ENCODE data around the gene UBASH3B.

UBASH3B gene

DNA sequence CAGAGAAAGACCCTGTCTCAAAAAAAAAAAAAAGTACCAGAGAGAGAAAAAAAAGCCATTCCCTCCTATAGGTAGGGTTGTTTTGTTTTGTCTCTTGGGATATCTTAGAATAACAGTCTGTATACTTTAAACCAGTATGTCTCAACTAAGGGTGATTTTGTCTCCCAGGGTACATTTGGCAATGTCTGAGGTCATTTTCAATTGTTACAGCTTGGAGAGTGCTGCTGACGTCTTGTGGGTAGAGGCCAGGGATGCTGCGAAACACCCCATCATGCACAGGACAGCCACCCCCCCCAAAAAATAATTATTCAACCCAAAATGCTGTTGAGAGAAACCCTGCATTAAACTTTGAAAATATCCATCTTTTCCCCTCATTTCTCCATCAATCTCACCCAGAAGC is 126.7 kb downstream of the UBASH3B start:
- no peak for DNase-seq (ENCODE audit: low spot score)

DNA sequence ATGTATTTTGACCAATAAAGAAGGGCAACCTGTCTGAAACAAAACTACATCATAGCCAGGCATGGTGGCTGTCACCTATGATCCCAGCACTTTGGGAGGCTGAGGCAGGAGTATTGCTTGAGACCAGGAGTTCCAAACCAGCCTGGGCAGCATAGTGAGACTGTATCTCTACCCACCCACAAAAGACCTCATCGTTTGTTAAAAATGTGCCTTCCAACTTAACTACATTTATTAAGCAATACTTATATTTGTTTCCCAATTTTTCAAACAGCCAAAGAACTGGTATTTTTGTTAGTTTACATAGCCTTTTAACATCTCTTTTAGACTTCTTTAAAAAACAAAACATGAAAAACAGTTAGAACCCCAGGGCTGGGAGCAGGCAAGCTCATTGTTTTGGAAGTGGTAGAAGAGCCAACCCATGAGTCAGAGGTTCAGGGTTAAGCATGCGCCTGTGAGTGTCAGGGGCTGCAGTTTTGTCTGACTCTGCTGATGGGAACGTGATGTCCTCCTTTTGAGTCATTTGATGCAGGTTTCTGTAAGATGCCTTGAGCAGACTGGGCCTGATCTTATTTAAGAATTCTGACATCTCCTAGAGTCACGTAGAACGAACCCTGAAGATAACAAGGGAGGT is 128.9 kb downstream of the UBASH3B start:
- DNase-seq (ENCODE audit: low spot score): no peak

DNA sequence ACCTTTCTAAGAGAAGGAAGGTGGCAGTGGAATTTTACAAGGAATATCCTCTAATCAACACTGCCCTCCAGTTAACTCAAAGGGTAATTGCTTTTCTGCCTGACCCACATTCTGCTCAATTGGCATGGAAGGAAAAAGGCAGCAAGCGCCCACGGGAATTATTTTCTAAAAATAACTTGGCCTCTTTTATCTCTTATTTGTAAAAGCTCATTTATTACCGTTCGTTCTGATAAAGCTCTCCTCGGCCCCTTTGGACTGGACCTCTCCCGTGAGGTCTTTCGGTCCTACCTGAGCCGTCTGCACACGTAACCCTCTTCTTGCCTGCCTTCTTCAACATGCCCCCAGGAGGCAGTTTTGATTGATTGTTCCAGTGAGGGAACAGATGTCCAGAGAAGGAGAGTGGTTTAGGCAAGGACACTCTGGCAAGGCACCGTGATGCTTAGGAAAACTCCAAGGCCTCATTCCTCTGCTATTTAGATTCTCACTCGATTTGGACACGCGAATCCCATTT is 129.6 kb downstream of the UBASH3B start:
- DNase-seq (ENCODE audit: low spot score): no peak

DNA sequence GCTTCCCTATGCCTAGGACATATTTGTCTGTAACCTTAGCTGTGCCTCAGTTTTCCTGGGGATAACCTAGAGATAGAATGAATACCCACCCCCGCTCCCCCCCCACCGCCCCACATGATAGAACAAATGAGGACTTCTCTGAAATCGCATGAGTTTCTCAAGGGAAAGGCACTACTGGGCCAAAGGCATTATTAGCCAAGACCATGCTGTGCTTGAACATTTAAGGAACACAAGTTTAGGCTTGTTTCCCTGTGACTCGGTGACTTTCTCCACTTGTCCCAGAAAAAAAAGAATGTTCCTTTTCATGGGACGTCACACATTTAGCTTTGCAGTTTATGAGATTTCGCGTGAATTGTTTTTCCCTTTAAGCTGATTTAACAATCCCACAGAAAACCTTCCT is 131.4 kb downstream of the UBASH3B start:
- no peak for DNase-seq (ENCODE audit: low spot score)

DNA sequence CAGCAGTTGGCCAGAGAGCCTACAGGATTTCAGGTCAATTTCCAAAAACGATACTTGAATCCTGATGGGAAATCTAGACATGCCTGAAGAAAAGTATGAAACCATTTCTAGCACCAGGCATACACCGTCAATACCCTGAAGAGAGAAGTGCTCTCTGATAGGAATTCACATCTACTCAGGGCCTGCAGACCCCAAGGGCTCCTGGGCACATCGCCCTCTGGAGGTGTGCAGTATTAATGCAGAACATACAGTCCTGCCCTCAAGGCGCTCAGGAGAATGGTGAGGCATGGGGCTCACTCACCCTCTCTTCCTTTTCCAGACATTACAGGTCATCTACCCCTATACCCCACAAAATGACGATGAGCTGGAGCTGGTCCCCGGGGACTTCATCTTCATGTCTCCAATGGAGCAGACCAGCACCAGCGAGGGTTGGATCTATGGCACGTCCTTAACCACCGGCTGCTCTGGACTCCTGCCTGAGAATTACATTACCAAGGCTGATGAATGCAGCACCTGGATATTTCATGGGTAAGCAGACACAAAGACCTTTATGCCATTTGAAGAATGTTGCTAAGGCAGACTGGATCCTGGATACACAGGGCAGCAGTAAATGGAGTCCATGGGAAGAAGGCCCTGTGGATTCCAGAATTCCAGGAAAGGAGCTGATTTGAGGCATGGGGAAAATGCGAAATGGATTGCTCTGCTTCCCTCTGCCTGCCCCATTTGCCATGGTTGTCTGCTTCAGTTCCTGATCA is 133.4 kb downstream of the UBASH3B start:
- DNase-seq (ENCODE audit: low spot score): no peak

DNA sequence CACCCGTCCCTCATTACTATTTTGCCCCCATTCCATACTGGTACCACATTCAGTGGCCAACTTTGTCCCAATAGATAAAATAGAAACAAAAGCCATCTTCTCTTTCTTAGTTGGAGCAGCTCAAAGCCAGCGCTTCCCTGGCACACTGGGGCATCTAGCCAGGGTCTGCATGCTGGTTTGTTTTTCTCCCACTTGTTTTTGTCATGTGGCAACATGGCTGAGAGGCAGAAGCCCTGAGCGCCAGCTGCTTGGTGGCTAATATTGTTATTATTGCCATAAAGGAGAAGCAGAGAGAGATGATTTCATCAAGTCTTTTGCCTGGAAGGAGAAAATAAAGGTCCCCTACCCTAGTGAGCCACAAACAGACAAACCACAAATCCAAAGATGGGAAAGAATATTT is 134.4 kb downstream of the UBASH3B start:
- DNase-seq (ENCODE audit: low spot score): no peak

DNA sequence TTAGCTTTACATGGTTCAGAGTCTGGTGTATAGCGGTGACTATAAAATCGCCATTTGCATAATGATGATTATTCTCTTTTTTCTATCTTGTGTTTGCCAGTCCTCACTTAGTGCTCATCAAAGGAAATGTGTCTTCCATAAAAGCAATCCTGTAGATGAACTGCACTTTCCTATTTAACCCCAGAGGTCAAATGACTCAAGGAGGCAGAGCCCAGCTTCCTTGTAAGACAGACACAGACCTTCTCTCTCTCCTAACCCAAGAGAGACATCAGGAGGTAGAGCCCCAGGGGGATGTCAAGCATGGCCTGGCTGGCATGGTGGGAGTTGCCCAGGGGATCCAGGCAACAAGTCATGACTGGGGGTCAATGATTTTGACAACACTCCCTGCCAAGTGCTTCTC is 135.9 kb downstream of the UBASH3B start:
- no peak for DNase-seq (ENCODE audit: low spot score)

DNA sequence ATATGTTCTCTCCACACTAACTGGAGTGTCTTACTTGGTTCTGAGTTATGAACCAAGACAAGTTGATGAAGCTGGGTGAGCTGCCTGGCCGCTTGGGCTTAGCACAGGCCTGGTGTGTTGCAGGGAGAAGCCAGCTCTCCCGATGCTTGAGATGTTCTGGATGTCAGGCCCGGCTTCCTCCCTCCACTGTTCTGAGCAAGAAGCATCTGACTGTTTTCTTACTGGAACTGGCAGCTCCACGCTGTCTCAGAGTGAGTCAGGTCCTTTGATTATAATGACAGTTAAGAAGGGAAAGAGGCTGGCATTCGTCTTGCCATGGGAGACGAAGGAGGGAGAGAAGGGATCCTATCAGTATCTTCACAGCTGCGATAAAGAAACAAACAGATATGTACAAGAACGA is 136.3 kb downstream of the UBASH3B start:
- no peak for DNase-seq (ENCODE audit: low spot score)

DNA sequence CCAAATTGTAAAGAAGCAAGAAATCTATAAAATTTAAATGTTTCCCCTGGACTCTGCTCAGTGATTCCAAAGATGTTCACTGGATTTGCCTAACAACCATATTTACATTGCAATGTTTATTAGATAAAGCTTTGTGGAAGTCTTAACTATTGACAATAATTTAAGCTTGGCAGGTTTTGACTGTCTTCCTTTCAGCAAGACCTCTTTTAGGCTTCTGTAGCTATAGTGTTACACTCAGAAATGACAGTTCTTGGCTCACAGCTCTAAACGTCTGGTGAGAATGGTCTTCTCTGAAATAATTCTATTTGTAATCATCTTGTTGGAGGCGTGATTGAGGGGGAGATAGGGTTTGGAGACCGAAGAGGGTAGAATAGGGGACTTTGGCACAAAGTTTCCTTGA is 138.0 kb downstream of the UBASH3B start:
- no peak for DNase-seq (ENCODE audit: low spot score)

DNA sequence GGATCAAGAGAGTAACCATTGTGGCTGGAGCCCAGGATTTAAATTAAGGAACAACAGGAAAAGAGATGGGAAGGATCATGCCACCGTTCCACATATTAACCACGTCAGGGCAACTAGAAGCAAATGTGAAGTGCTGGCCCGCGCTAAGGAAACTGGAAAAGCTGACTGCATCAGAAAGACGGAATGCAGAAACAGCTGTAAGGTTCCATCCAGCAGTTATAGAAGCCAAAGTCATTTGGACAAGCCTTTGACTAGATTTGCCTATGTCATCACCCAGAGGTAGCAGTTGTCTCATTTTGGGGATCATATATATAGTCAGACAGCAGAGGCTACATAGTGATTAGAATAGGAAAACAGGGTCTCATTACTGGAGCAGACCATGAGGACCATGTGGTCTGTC is 139.8 kb downstream of the UBASH3B start:
- no peak for DNase-seq (ENCODE audit: low spot score)

DNA sequence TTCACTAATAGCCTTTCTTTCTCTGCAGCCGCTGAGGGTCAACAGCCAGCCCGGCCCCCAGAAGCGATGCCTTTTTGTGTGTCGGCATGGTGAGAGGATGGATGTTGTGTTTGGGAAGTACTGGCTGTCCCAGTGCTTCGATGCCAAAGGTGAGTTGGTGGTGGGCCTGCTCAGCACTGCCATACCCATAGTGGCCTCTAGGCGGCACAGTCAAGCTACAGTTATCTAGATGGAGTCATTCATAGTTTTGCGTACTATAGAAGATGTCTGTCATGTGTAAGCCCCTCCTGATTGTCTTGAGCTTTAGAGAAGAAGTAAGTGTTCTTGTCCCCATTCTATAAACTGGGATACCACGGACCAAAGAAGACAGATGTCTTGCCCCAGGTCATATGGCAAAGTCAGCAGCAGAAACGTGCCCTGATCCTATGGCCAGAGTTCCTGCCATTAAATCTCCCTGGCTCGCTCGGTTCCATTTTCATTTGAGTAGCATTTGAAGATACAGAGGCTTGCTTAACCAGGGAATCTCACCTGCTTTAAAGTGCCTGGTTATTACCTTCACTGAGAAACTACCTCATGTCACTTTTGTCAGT is 140.7 kb downstream of the UBASH3B start:
- no peak for DNase-seq (ENCODE audit: low spot score)

DNA sequence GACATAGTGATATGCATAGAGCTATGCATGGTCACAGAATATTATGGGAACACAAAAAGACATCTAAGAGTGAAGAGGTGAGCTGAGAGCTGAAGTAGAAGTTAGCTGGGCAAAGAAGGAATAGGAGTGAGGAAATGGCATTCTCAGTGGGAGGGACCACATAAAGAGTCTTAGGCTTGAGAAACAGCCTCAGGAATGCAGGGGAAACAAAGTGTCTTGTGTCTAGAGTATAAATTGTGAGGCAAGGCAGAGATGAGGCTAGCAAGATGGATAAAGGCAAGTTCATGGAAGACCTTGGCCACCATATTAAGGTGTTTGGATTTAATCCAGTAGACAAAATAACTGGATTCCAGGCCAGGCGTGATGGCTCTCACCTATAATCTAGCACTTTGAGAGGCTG is 142.1 kb downstream of the UBASH3B start:
- no peak for DNase-seq (ENCODE audit: low spot score)

DNA sequence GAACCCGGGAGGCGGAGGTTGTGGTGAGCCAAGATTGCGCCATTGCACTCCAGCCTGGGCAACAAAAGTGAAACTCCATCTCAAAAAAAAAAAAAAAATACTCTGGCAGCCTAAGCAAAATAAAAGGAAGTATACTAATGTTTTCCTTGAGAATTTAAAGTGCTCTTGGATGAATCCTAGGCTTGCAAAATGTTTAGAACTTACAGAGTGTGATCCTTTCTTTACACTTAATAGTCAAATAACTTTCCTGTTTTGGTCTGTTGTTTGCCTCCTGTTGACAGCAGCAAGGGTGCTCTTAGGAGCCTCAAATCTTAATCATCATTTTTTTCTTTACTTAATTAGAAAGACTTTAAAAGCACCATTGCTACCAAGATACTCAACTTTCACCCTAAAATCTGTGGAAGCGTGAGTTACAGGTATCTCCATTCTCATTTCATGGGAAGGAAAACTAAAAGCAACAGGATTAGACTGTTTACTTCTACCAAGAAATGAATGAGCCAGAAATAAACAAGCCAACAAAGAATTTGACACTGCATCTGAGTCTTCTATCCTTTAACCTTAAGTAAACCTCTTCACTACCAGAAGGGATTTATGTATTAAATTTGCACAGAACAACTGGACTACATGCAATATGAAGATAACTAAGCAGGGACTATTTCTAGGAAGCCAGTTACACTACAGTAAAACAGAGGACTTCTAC is 144.0 kb downstream of the UBASH3B start:
- no peak for DNase-seq (ENCODE audit: low spot score)

DNA sequence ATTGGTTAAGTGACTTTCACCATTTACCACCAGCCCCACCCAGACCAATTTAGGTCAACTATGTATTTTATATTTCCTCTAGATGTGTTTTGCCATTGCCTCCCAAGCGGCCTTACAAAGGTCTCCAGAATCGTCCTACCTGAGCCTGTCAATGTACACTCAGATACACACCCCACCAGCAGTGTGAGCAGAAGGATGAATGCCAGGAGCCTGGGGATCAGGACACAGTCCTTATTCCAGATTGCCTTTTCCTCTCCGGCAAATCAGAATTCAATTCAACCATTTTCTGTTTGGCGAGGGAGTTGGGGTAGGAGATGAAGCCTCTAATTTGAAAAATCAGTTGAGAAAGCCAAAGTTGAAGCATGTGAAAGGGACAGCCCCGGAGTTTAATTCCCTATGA is 147.4 kb downstream of the UBASH3B start:
- DNase-seq (ENCODE audit: low spot score): no peak

DNA sequence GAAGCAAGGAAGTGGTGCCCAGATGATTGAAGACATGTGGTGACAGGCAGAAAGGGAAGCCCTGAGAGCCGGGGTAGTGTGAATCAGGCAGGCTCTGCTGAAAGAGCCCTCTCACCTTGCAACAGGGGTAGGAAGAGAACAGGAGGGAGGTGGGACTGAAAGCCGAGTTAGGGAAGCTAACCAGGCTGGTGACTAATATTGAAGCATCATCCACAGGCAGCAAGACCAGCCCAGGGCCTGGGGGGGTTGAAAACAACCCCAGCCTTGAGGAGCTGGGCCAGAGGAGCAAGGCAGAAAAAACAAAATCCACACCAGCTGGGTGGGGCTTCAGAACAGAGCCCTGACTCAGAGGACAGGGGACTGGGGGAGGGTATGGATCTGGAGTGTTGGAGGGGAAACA is 147.8 kb downstream of the UBASH3B start:
- DNase-seq (ENCODE audit: low spot score): no peak

DNA sequence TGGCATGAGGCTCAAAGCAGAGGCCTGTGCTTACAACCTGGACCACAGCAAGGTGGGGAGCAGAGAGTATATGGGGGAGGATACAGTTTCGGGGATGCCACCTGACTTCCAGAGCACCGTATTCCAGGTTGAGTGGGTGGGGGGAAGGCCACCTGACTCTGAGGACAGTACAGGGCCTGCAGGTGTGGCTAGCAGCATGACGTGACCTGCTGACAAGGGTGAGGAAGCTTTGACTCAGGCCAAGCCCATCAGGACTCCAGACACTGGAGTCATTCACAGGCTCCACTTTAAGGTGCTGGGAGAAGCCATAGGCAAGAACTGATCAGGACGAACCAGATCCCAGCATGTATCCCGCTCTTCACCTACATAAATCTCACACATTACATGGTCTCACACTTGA is 148.2 kb downstream of the UBASH3B start:
- no peak for DNase-seq (ENCODE audit: low spot score)

DNA sequence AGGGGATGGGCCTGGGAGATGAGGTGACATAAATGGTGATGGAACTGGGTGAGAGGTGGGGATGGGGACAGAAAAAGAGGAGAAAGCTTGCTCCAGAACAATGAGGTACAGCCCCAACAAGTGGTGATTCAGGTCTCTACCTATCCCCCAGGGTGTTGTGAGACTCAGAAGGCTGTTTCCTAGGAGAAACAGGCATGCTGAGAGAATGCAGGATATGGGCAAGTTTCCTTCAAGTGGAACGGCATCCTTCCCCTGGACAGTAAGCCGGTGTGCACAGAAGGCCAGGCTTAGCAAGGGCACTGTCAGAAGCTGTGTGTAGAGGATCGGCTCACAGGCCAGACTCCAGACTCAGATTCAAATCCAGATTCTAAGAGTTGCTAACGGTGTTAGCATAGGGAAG is 148.6 kb downstream of the UBASH3B start:
- DNase-seq (ENCODE audit: low spot score): no peak

DNA sequence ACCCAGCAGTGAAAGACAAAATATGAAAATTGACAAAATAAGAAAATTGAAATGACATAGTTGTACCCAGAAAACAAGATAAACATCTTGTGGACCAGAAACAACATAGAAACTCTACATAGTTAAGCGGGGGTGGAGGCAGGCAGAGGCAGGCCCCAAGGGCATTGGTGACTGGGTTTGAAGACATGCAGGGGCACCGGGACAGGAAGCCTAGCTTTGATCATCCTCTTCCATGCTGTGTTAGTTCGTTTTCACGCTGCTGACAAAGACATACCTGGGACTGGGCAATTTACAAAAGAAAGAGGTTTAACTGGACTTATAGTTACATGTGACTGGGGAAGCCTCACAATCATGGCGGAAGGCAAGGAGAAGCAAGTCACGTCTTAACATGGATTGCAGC is 149.3 kb downstream of the UBASH3B start:
- no peak for DNase-seq (ENCODE audit: low spot score)

DNA sequence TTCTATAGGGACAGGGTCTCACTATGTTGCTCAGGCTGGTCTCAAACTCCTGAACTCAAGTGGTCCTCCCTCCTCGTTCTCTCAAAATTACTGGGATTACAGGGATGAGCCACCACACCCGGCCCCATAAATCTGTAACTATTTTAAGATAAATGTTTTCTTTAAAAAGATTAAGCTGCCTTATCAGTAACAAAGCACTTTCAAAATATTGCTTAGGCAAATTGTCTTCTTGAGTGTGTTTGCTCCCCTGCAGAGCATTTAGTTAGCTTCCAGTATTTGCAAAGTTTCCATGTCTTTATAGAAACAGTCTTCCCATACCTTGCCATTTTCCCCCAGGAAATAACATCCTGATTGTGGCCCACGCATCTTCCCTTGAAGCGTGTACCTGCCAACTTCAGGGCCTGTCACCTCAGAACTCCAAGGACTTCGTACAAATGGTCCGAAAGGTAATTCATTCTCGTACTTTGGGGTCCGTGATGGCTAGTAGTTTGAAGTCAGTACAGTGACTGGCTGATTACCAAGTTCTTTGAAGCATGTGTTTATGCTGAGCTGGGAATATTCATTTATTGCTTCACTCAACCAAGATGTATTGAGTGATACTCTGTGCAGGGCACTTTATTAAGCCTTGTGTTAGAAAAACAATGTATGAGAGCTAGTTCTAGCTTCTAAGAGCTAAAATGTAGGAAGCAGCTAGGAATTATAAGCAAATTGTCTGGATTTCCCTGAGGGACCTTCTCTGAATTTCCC is 152.4 kb downstream of the UBASH3B start:
- DNase-seq (ENCODE audit: low spot score): no peak

DNA sequence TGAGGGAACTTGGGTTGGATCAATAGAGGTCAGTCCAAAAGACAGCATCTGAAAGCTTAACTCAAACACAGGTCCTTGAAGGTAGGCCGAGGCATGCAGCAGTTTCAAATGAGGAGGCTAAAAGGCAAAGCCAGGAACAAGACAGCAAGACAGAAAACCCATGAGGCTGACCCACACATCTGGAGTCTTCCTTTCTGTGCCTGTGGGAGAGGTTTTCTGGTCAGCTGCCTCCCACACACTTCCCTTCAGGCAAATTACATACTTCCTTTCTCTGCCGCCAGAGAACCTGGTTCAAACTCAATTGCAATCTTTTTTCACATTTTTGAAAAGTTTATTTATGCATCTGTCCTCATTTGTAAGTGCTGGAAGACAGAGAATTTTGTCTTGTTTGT is 153.0 kb downstream of the UBASH3B start:
- no peak for DNase-seq (ENCODE audit: low spot score)

DNA sequence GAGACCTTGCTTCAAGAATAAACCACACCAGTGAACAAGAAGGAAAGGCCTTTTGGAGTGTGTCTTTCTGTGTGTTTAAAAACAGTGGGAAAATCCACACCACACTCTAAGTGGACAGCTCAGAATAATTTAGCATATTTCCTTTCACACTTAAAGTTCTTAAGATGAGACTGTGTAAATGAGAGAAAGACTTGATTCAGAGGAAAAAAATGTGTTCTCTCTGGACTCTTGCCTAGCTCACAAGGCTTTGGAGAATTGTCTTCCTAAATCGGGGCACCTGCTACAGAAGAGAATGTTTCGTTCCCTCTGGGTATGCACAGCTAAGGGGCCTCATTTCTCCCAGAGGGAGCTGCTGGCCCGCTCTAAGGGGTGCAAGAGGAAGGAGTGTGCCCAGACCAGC is 154.3 kb downstream of the UBASH3B start:
- DNase-seq (ENCODE audit: low spot score): no peak

DNA sequence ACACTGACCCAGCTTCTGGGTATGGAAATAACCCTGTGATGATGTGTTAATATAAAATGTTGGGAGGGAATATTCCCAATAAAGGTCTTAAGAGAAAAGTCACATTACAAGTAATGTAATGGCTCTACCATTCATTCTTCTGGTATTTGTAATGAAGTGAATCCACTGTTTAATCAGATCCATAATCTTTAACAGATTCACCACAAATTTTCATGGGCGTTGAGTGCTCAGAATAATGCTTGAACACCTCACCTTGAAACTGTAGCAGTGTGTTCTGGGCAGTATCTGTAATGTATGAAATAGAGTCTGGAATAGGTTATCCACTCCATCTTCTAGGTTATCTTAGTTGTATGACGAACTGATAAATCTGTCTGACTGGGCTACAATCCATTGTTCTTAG is 156.2 kb downstream of the UBASH3B start:
- no peak for DNase-seq (ENCODE audit: low spot score)

Measured in pons (tissue), 1 donor.